ENCODE results near the gene IMMT. TPM values are rescaled to one million over a fixed set of nuclear protein-coding genes. Genes with fewer than 3 reads are reported as not detected.

The IMMT gene
- total RNA-seq, 2 donors from 2014 or later, result 96.8 to 99.9 TPM

DNA sequence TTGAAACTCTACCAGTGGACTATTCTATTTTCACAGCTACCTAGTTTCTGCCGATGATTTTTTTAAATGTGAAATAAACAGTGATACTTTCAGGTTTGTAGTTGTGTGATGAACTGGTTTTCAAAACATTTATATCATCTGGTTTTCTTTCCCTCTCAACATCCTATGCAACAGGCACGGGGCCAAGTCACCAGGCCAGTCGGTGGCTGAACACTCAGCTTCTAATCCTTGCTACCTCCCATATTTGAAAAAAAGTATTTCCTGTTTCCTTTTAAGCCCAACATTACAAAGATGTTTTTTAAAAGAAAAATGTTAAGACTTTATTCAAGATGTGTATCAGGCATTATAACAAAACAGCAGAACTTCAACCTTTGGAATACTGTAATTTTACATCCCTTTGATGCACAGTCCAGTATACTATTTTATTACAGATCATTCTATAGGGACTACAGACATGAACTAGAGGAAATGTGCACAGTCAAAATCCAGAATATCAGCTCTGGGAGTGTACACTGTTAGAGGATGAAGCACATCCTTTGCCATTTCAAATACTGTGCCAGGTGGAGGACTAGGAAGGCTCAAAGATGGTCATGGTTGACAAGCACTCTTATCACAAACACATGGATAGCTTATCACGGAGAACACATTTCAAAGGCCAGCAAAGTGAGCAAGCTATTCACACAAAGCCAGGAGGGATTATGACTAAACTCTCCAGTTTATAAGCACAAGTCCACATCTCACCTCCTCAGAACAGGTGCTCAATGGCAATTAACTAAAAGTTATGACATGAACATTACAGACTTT lies 18.6 kb upstream of the IMMT start:
- no peaks in the 10 kb centered on the region for H3K9me3 Mint-ChIP-seq
- H3K4me3 Mint-ChIP-seq, result no peak overlapping the region
- TF ChIP-seq CTCF (conservative IDR thresholded peaks at IDR 0.05), result no peak
- H3K36me3 ChIP-seq (ENCODE audit: control insufficient read depth, insufficient read depth, low read length), result peaks cover 48% of the 10 kb centered on the region
- no peaks in the 10 kb centered on the region for H3K9me3 ChIP-seq (ENCODE audit: control insufficient read depth, low read length)
- H3K27ac Mint-ChIP-seq, result no peak overlapping the region
- DNase-seq, result no peak
- no peak overlapping the region for H3K4me3 ChIP-seq (ENCODE audit: low read length)
- H3K4me1 ChIP-seq (ENCODE audit: control insufficient read depth, insufficient read depth, low read length), result peaks cover 3% of the 10 kb centered on the region
- WGBS, 2 experiments (ENCODE audit: insufficient coverage in 1 of 2, insufficient read length in 1 of 2), result 90 to 94% methylated on average over 3 to 4 of the region's 4 CpGs
- no peaks in the 10 kb centered on the region for H3K27me3 ChIP-seq (ENCODE audit: control insufficient read depth, insufficient read depth, low read length, poor library complexity, severe bottlenecking)
- H3K4me1 Mint-ChIP-seq, result peaks cover 7% of the 10 kb centered on the region
- H3K27ac ChIP-seq (ENCODE audit: low read depth, low read length), result no peak overlapping the region
- H3K9ac ChIP-seq (ENCODE audit: extremely low read depth, low read length, poor library complexity, severe bottlenecking), result no peak overlapping the region
- peaks cover 36% of the 10 kb centered on the region for H3K36me3 Mint-ChIP-seq (ENCODE audit: low read depth)
- no peaks in the 10 kb centered on the region for H3K27me3 Mint-ChIP-seq (ENCODE audit: insufficient read depth)

DNA sequence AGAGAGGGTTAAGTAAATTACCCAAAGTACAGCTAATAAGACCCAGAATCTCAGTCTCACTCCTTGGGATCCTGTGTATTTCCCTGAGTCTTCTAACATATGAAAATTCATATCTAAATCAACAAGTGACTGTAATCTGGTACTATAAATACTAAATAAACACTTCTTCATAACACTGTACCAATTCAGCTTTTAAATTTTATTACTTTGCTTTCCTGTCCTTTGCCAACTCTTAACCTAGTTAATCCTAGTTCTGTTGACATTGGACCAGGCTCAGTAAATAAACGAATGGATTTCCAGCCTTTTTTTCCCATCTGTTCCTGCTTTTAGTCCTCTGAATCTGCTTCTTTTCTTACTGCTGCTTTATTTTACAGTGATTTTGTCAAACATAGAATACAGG lies 17.8 kb upstream of the IMMT start:
- Mint-ChIP-seq H3K36me3 (ENCODE audit: low read depth) (peaks cover 42% of the 10 kb centered on the region), H3K27me3 (ENCODE audit: insufficient read depth) (no peaks in the 10 kb centered on the region), H3K27ac (no peak overlapping the region), H3K9me3 (no peaks in the 10 kb centered on the region), H3K4me1 (peaks cover 7% of the 10 kb centered on the region), H3K4me3 (no peak overlapping the region)
- H3K4me3 ChIP-seq (ENCODE audit: low read length), result no peak overlapping the region
- no peaks in the 10 kb centered on the region for H3K27me3 ChIP-seq (ENCODE audit: control insufficient read depth, insufficient read depth, low read length, poor library complexity, severe bottlenecking)
- no peaks in the 10 kb centered on the region for H3K9me3 ChIP-seq (ENCODE audit: control insufficient read depth, low read length)
- no peak overlapping the region for H3K27ac ChIP-seq (ENCODE audit: low read depth, low read length)
- 92 to 100% methylated on average over 1 of the region's 1 CpG for WGBS, 2 experiments (ENCODE audit: insufficient coverage in 1 of 2, insufficient read length in 1 of 2)
- DNase-seq, result no peak
- H3K9ac ChIP-seq (ENCODE audit: extremely low read depth, low read length, poor library complexity, severe bottlenecking), result no peak overlapping the region
- TF ChIP-seq CTCF (conservative IDR thresholded peaks at IDR 0.05), result no peak
- H3K4me1 ChIP-seq (ENCODE audit: control insufficient read depth, insufficient read depth, low read length), result peaks cover 3% of the 10 kb centered on the region
- H3K36me3 ChIP-seq (ENCODE audit: control insufficient read depth, insufficient read depth, low read length), result peaks cover 56% of the 10 kb centered on the region

- Histone ChIP-seq H3K9ac (ENCODE audit: extremely low read depth, low read length, poor library complexity, severe bottlenecking) (no peak overlapping the region), H3K36me3 (ENCODE audit: control insufficient read depth, insufficient read depth, low read length) (peaks cover 67% of the 10 kb centered on the region), H3K27me3 (ENCODE audit: control insufficient read depth, insufficient read depth, low read length, poor library complexity, severe bottlenecking) (no peaks in the 10 kb centered on the region), H3K27ac (ENCODE audit: low read depth, low read length) (no peak overlapping the region), H3K9me3 (ENCODE audit: control insufficient read depth, low read length) (no peaks in the 10 kb centered on the region), H3K4me1 (ENCODE audit: control insufficient read depth, insufficient read depth, low read length) (peaks cover 3% of the 10 kb centered on the region), H3K4me3 (ENCODE audit: low read length) (no peak overlapping the region)
- Mint-ChIP-seq H3K27me3 (ENCODE audit: insufficient read depth) (no peaks in the 10 kb centered on the region), H3K9me3 (no peaks in the 10 kb centered on the region), H3K36me3 (ENCODE audit: low read depth) (peaks cover 49% of the 10 kb centered on the region), H3K4me1 (peaks cover 7% of the 10 kb centered on the region), H3K4me3 (no peak overlapping the region), H3K27ac (no peak overlapping the region)
- 88 to 100% methylated on average over 1 to 2 of the region's 2 CpGs for WGBS, 2 experiments (ENCODE audit: insufficient coverage in 1 of 2, insufficient read length in 1 of 2)
- DNase-seq, result no peak
- TF ChIP-seq CTCF (conservative IDR thresholded peaks at IDR 0.05), result no peak
Observed at GRCh38 chr2:86211796-86212188, 16.5 kb upstream of the IMMT start.
